SK-N-SH (cell line): ENCODE measurements around the gene TRIM54. TPM values are rescaled to one million over a fixed set of nuclear protein-coding genes. Genes with fewer than 3 reads are reported as not detected.
A peak's percentile ranks its signal among the peaks of the same experiment; 100 is the strongest.
"Not testable (repeated sequence)": the region's sequence is repeated elsewhere in the genome, so short reads cannot be mapped to it uniquely, and the experiment has no call there.

Experiments
- CTCF ChIA-PET: fragments of 300-600, 350-600 bp; formaldehyde crosslinking; extraction: SDS; loops from one replicate; lab custom pipeline; 2021; lab: Yijun Ruan, JAX
- POLR2A ChIA-PET: fragments of 350-600 bp; sonication (Branson Sonifier 250); formaldehyde crosslinking; extraction: SDS; loops from one replicate; lab custom pipeline; 2020; ENCODE audit warnings: antibody characterized with exemption, inconsistent platforms; lab: Yijun Ruan, JAX
- DNase-seq: peaks from one replicate; pipeline ENCODE4 v3.0.0; 2012
- H2AFZ ChIP-seq: fragments of 200-600 bp; sonication (generic); 2 replicates; pipeline ENCODE4 v1.8.1; 2016; ENCODE audit warnings: antibody characterized with exemption, mild to moderate bottlenecking, low read depth
- H3F3A ChIP-seq: fragments of 200-600 bp; sonication (generic); replicated peaks from 2 replicates; pipeline ENCODE3; 2016; ENCODE audit warnings: antibody characterized with exemption, mild to moderate bottlenecking; ENCODE audit not compliant: insufficient read depth
- H3K27ac ChIP-seq, 2 experiments: fragments of 200-500 bp in 1 of 2; fragments of 200-600 bp in 1 of 2; sonication (Bioruptor generic) in 1 of 2; sonication (generic), shearing (Covaris generic) in 1 of 2; 2 replicates each; pipeline versions ENCODE4 v1.5.1 to v1.6.1; 2014 to 2016; ENCODE audit warnings: low read depth in 2 of 2, inconsistent platforms in 1 of 2, low read length in 1 of 2, mild to moderate bottlenecking in 1 of 2, mixed read lengths in 1 of 2
- H3K27me3 ChIP-seq: fragments of 200-600 bp; sonication (generic), shearing (Covaris generic); 2 replicates; pipeline ENCODE4 v1.6.1; 2016; ENCODE audit warnings: mixed run types; ENCODE audit not compliant: insufficient read depth
- H3K36me3 ChIP-seq, 2 experiments: fragments of 200-500 bp in 1 of 2; fragments of 200-600 bp in 1 of 2; sonication (Bioruptor generic) in 1 of 2; sonication (generic) in 1 of 2; replicated peaks in 1 of 2; 2 replicates each; pipeline versions ENCODE3 to v1.5.1; 2014 to 2016; ENCODE audit warnings: low read length in 1 of 2, mild to moderate bottlenecking in 1 of 2; ENCODE audit not compliant: insufficient read depth in 2 of 2, control insufficient read depth in 1 of 2
- H3K4me1 ChIP-seq, 2 experiments: fragments of 200-500 bp in 1 of 2; fragments of 200-600 bp in 1 of 2; sonication (Bioruptor generic) in 1 of 2; sonication (generic), shearing (Covaris generic) in 1 of 2; 2 replicates each; pipeline versions ENCODE4 v1.5.1 to v1.6.1; 2014 to 2016; ENCODE audit warnings: low read depth in 1 of 2, low read length in 1 of 2, mixed run types in 1 of 2; ENCODE audit not compliant: insufficient read depth in 2 of 2, control insufficient read depth in 1 of 2
- H3K4me2 ChIP-seq: fragments of 200-600 bp; sonication (generic), shearing (Covaris generic); 2 replicates; pipeline ENCODE4 v1.6.1; 2017; ENCODE audit warnings: mixed run types
- H3K4me3 ChIP-seq, 2 experiments: fragments of 200-500 bp in 1 of 2; fragments of 200-600 bp in 1 of 2; sonication (Bioruptor generic) in 1 of 2; sonication (generic), shearing (Covaris generic) in 1 of 2; 2 replicates each; pipeline versions ENCODE4 v1.5.1 to v1.8.1; 2014 to 2016; ENCODE audit warnings: low read depth in 2 of 2, inconsistent platforms in 1 of 2, low read length in 1 of 2, mild to moderate bottlenecking in 1 of 2, mixed read lengths in 1 of 2, moderate library complexity in 1 of 2
- H3K79me2 ChIP-seq: fragments of 200-600 bp; sonication (generic); 2 replicates; pipeline ENCODE4 v1.8.1; 2017; ENCODE audit warnings: mild to moderate bottlenecking; ENCODE audit not compliant: insufficient read depth
- H3K9ac ChIP-seq: fragments of 200-600 bp; sonication (generic); 2 replicates; pipeline ENCODE4 v1.6.1; 2017; ENCODE audit warnings: mixed run types
- H3K9me2 ChIP-seq: fragments of 200-600 bp; sonication (generic); 2 replicates; pipeline ENCODE4 v1.6.1; 2017; ENCODE audit warnings: mixed run types
- H3K9me3 ChIP-seq: fragments of 200-600 bp; sonication (generic); 2 replicates; pipeline ENCODE4 v1.6.1; 2017; ENCODE audit warnings: mixed run types, mild to moderate bottlenecking, moderate library complexity
- H4K20me1 ChIP-seq: fragments of 200-600 bp; sonication (generic); 2 replicates; pipeline ENCODE4 v1.6.1; 2017; ENCODE audit warnings: mild to moderate bottlenecking, mixed run types; ENCODE audit not compliant: insufficient read depth
- CTCF ChIP-seq: fragments of 200-600 bp; sonication (generic); IDR thresholded peaks from 2 replicates; pipeline ENCODE4 v1.6.1; 2017; ENCODE audit warnings: antibody characterized with exemption, mild to moderate bottlenecking, moderate library complexity
- ELF1 ChIP-seq: IDR thresholded peaks from 2 replicates; pipeline ENCODE4 v1.4.0; 2012
- EZH2phosphoT487 ChIP-seq: fragments of 200-600 bp; sonication (generic); IDR thresholded peaks from 2 replicates; pipeline ENCODE4 v1.6.1; 2017; ENCODE audit warnings: low read depth, mixed run types, mild to moderate bottlenecking, antibody characterized with exemption, moderate library complexity, borderline replicate concordance
- FOSL2 ChIP-seq: IDR thresholded peaks from 2 replicates; pipeline ENCODE4 v1.4.0; 2012; ENCODE audit warnings: low read depth, mild to moderate bottlenecking, moderate library complexity, borderline replicate concordance
- FOXJ3 ChIP-seq: sonication (generic); formaldehyde crosslinking; IDR thresholded peaks from 2 replicates; pipeline ENCODE4 v1.5.1; 2020; ENCODE audit warnings: mild to moderate bottlenecking, missing genetic modification reagents
- FOXM1 ChIP-seq: IDR thresholded peaks from 2 replicates; pipeline ENCODE4 v1.4.0; 2012; ENCODE audit warnings: low read depth, mild to moderate bottlenecking
- MAX ChIP-seq: IDR thresholded peaks from 2 replicates; pipeline ENCODE4 v1.4.0; 2012; ENCODE audit warnings: low read depth
- NFIC ChIP-seq: IDR thresholded peaks from 2 replicates; pipeline ENCODE4 v1.4.0; 2012; ENCODE audit warnings: borderline replicate concordance
- POLR2AphosphoS5 ChIP-seq: IDR thresholded peaks from 2 replicates; pipeline ENCODE4 v1.6.1; 2012; ENCODE audit warnings: low read depth, low read length
- RAD21 ChIP-seq: IDR thresholded peaks from 2 replicates; pipeline ENCODE4 v1.6.1; 2012; ENCODE audit warnings: mild to moderate bottlenecking, low read length
- RCOR1 ChIP-seq: fragments of 150-350 bp; IDR thresholded peaks from 2 replicates; pipeline ENCODE4 v1.6.1; 2017; ENCODE audit warnings: antibody characterized with exemption, low read length
- RFX5 ChIP-seq: IDR thresholded peaks from 2 replicates; pipeline ENCODE4 v1.6.1; 2012; ENCODE audit warnings: mild to moderate bottlenecking, improper control_type of control experiment, low read length
- SIN3A ChIP-seq: IDR thresholded peaks from 2 replicates; pipeline ENCODE4 v1.6.1; 2012; ENCODE audit warnings: low read depth, mild to moderate bottlenecking, low read length, moderate library complexity, borderline replicate concordance
- SMC3 ChIP-seq: IDR thresholded peaks from 2 replicates; pipeline ENCODE4 v1.6.1; 2012; ENCODE audit warnings: low read depth, low read length, improper control_type of control experiment
- TEAD4 ChIP-seq: IDR thresholded peaks from 2 replicates; pipeline ENCODE4 v1.4.0; 2012; ENCODE audit warnings: mild to moderate bottlenecking, borderline replicate concordance; ENCODE audit not compliant: insufficient read depth
- USF1 ChIP-seq: IDR thresholded peaks from 2 replicates; pipeline ENCODE4 v1.4.0; 2012; ENCODE audit warnings: low read depth, borderline replicate concordance
- WGBS: methylation state at CpG from one replicate; pipeline ENCODE4 v1.1.6; 2017; ENCODE audit warnings: low lambda C conversion rate; 5-methylcytosine and 5-hydroxymethylcytosine counted together
- polyA plus RNA-seq, 3 experiments: library from polyadenylated mRNA; depleted of rRNA; stranded (reverse); fragments of >200 nt; gene quantifications; 2 replicates each; pipeline ENCODE4 v1.2.3, GENCODE V29; 2012

TRIM54 gene
- polyA plus RNA-seq, 1 of the 3 experiments (the other 2 are of a cell fraction) = 0.28 TPM

GRCh38 chr2:27298391-27299080, 16.3 kb downstream of the TRIM54 start (continued):
- TF ChIP-seq FOXM1 (no peak), SIN3A (no peak), FOXJ3 (CRISPR knock-in tag) (no peak), SMC3 (no peak), EZH2phosphoT487 (no peak), FOSL2 (no peak), POLR2AphosphoS5 (no peak)

GRCh38 chr2:27300606-27301005, 18.4 kb downstream of the TRIM54 start:
- CTCF ChIA-PET = interaction anchor here (0.9 to 18.7 kb wide), 5 partner anchors 9 to 50 kb away, joined by 3 to 284 read pairs (median 7); partner anchors contain the start of gene TRIM54
- H4K20me1 ChIP-seq, H3K36me3 ChIP-seq, DNase-seq, H3K79me2 ChIP-seq, H3K4me2 ChIP-seq, H3K4me1 ChIP-seq, H3K27me3 ChIP-seq, H3K9me3 ChIP-seq, POLR2A ChIA-PET, H3K9ac ChIP-seq, H3F3A ChIP-seq, H3K27ac ChIP-seq, H3K4me3 ChIP-seq, H3K9me2 ChIP-seq, H2AFZ ChIP-seq: not testable (repeated sequence)
- WGBS = 77% methylated on average over 4 of the region's 4 CpGs

- no peaks in the 10 kb centered on the region for H3K9me2 ChIP-seq
- peaks cover 4% of the 10 kb centered on the region; the same call in 1 of the 2 replicates for H4K20me1 ChIP-seq
- peak overlapping the region; percentile 50; the same call in 1 of the 2 replicates for H3K4me2 ChIP-seq
- no peaks in the 10 kb centered on the region for H3K9me3 ChIP-seq
- ChIA-PET CTCF (interaction anchor here (0.6 to 18.7 kb wide), 71 partner anchors 10 to 601 kb away, joined by 3 to 284 read pairs (median 4); partner anchors contain the start of genes ABHD1, DNAJC5G, EIF2B4 and PREB), POLR2A (interaction anchor here (0.6 to 0.8 kb wide), 3 partner anchors 11 to 225 kb away, joined by 5 to 6 read pairs (median 5); no protein-coding TSS in a partner anchor)
- peak overlapping the region; percentile 77 for H2AFZ ChIP-seq
- H3K9ac ChIP-seq = no peak overlapping the region
- H3K27ac ChIP-seq = no peak overlapping the region
- no peaks in the 10 kb centered on the region for H3K79me2 ChIP-seq
- no peaks in the 10 kb centered on the region for H3K36me3 ChIP-seq
- H3F3A ChIP-seq = peaks cover 4% of the 10 kb centered on the region
- peak; percentile 85 for DNase-seq
- H3K27me3 ChIP-seq = peaks cover 15% of the 10 kb centered on the region; the same call in 1 of the 2 replicates
- no peak for TF ChIP-seq USF1
- peak; percentile 79 for TF ChIP-seq RAD21
- TF ChIP-seq RFX5 = peak; percentile 58; the same call in 1 of the 2 replicates
- no peak for TF ChIP-seq NFIC
- TF ChIP-seq CTCF = peak; percentile 99
- TF ChIP-seq MAX = no peak
- no peak for TF ChIP-seq FOXJ3 (CRISPR knock-in tag)
- no peak for TF ChIP-seq TEAD4
- peak; percentile 71 for TF ChIP-seq RCOR1
- peak; percentile 79 for TF ChIP-seq SMC3
- TF ChIP-seq POLR2AphosphoS5 = no peak
- no peak for TF ChIP-seq ELF1
- 34% methylated on average over 25 of the region's 25 CpGs for WGBS
- peak overlapping the region in 1 of 2 experiments; percentile 24; a peak in 1 of 4 replicates for H3K4me3 ChIP-seq
- H3K4me1 ChIP-seq = peaks cover 0 to 15% of the 10 kb centered on the region in 2 experiments; a peak in 1 of 4 replicates
These were observed 21.1 kb downstream of the TRIM54 start for GRCh38 chr2:27303093-27304025.
